K562 (cell line): ENCODE data around the gene MID1IP1. TPM values are rescaled to one million over a fixed set of nuclear protein-coding genes. Genes with fewer than 3 reads are reported as not detected.

ENCODE experiments used
- ELF2 ChIP-seq: fragments of 250-450 bp; sonication (Bioruptor Pico); IDR thresholded peaks from 2 replicates; pipeline ENCODE4 v1.5.0; 2021; ENCODE audit warnings: mild to moderate bottlenecking
- FOXJ3 ChIP-seq: sonication (generic); formaldehyde crosslinking; IDR thresholded peaks from 2 replicates; pipeline ENCODE4 v1.4.0; 2020; ENCODE audit warnings: mild to moderate bottlenecking, missing genetic modification reagents
- ILF3 ChIP-seq: fragments of 450-650 bp; IDR thresholded peaks from 2 replicates; pipeline ENCODE4 v1.6.1; 2018; ENCODE audit warnings: antibody characterized with exemption, mild to moderate bottlenecking, moderate library complexity, borderline replicate concordance
- MCM3 ChIP-seq: fragments of 450-650 bp; IDR thresholded peaks from 2 replicates; pipeline ENCODE4 v1.6.1; 2016
- MXI1 ChIP-seq: IDR thresholded peaks from 2 replicates; pipeline ENCODE4 v1.6.1; 2011; ENCODE audit warnings: low read depth, mild to moderate bottlenecking, improper control_type of control experiment, low read length
- NR2C1 ChIP-seq, 2 experiments: fragments of 450-650 bp; IDR thresholded peaks; 2 replicates each; pipeline ENCODE4 v1.6.1; 2017; ENCODE audit warnings: mild to moderate bottlenecking in 2 of 2, antibody characterized with exemption in 1 of 2, inconsistent platforms in 1 of 2, missing compliant biosample characterization in 1 of 2, missing genetic modification characterization in 1 of 2
- RBM14 ChIP-seq: fragments of 200-400 bp; formaldehyde crosslinking; IDR thresholded peaks from 2 replicates; pipeline ENCODE4 v1.6.1; 2018; ENCODE audit warnings: low read depth, mild to moderate bottlenecking, low read length, moderate library complexity, borderline replicate concordance; ENCODE audit not compliant: insufficient read depth
- SMARCE1 ChIP-seq: fragments of 450-650 bp; IDR thresholded peaks from 2 replicates; pipeline ENCODE4 v1.7.1; 2016; ENCODE audit warnings: mild to moderate bottlenecking
- SMC3 ChIP-seq: conservative IDR thresholded peaks from 2 replicates; pipeline ENCODE4 v1.6.1; 2011; ENCODE audit warnings: low read depth, low read length, improper control_type of control experiment; ENCODE audit not compliant: insufficient read depth
- SRSF9 ChIP-seq: fragments of 200-400 bp; formaldehyde crosslinking; IDR thresholded peaks from 2 replicates; pipeline ENCODE4 v1.6.1; 2017; ENCODE audit warnings: low read depth, low read length, borderline replicate concordance
- ZFP30 ChIP-seq: fragments of 250-450 bp; sonication (Bioruptor Pico); IDR thresholded peaks from 2 replicates; pipeline ENCODE4 v1.8.0; 2022; ENCODE audit warnings: moderate library complexity, mild to moderate bottlenecking, inconsistent platforms, borderline replicate concordance
- ZNF12 ChIP-seq: sonication (generic); formaldehyde crosslinking; IDR thresholded peaks from 2 replicates; pipeline ENCODE4 v1.4.0; 2020; ENCODE audit warnings: mild to moderate bottlenecking, missing genetic modification reagents
- polyA plus RNA-seq, 8 experiments: library from polyadenylated mRNA; depleted of rRNA in 4 of 8; stranded (reverse) in 5 of 8; unstranded in 3 of 8; fragments of >200 nt; fragmentation: Nextera tagmentation in 2 of 8; fragmentation: Illumina TruSeq in 1 of 8; extraction: Ambion mirVana in 2 of 8; extraction: Trizol in 1 of 8; gene quantifications; 2 replicates each; pipeline versions ENCODE4 v1.2.1 to v1.2.3, GENCODE V29; 2011 to 2014; ENCODE audit warnings: inconsistent platforms in 1 of 8, missing spikeins in 1 of 8
- total RNA-seq, 7 experiments: library from RNA; depleted of rRNA in 6 of 7; stranded (reverse); fragments of >200 nt in 6 of 7; fragmentation: Illumina TruSeq in 2 of 7; extraction: Trizol in 2 of 7; gene quantifications; 2 replicates each; pipeline versions ENCODE4 v1.2.1 to v1.2.3, GENCODE V29; 2011 to 2021; ENCODE audit warnings: low replicate concordance in 1 of 7
- TF ChIP-seq, protein P1 (sequence below): fragments of 150-350 bp; IDR thresholded peaks from 2 replicates; pipeline ENCODE4 v1.6.1; 2014; ENCODE audit warnings: low read depth, mild to moderate bottlenecking, low read length, borderline replicate concordance
- TF ChIP-seq, protein P2 (sequence below): fragments of 250-450 bp; sonication (Bioruptor Pico); IDR thresholded peaks from 2 replicates; pipeline ENCODE4 v1.5.0; 2021
- TF ChIP-seq, protein P3 (sequence below), 2 experiments: fragments of 450-650 bp in 1 of 2; sonication (generic) in 1 of 2; formaldehyde crosslinking in 1 of 2; IDR thresholded peaks in 1 of 2; conservative IDR thresholded peaks in 1 of 2; 2 replicates each; pipeline versions ENCODE4 v1.6.1 to v1.8.1; 2016 to 2023; ENCODE audit warnings: mild to moderate bottlenecking in 2 of 2, moderate library complexity in 2 of 2, inconsistent platforms in 1 of 2, missing genetic modification reagents in 1 of 2
- TF ChIP-seq, protein P4 (sequence below): fragments of 450-650 bp; IDR thresholded peaks from 2 replicates; pipeline ENCODE4 v1.6.1; 2016
- TF ChIP-seq, protein P5 (sequence below): fragments of 250-450 bp; sonication (Bioruptor Pico); IDR thresholded peaks from 2 replicates; pipeline ENCODE4 v1.4.0; 2020; ENCODE audit warnings: mild to moderate bottlenecking, moderate library complexity

Gene MID1IP1
- total and polyA plus RNA-seq, 9 of the 15 experiments (the other 6 are each of a cell fraction or from before 2014, with no cell fraction given) = 0.51 to 102 (median 27.5) TPM

DNA sequence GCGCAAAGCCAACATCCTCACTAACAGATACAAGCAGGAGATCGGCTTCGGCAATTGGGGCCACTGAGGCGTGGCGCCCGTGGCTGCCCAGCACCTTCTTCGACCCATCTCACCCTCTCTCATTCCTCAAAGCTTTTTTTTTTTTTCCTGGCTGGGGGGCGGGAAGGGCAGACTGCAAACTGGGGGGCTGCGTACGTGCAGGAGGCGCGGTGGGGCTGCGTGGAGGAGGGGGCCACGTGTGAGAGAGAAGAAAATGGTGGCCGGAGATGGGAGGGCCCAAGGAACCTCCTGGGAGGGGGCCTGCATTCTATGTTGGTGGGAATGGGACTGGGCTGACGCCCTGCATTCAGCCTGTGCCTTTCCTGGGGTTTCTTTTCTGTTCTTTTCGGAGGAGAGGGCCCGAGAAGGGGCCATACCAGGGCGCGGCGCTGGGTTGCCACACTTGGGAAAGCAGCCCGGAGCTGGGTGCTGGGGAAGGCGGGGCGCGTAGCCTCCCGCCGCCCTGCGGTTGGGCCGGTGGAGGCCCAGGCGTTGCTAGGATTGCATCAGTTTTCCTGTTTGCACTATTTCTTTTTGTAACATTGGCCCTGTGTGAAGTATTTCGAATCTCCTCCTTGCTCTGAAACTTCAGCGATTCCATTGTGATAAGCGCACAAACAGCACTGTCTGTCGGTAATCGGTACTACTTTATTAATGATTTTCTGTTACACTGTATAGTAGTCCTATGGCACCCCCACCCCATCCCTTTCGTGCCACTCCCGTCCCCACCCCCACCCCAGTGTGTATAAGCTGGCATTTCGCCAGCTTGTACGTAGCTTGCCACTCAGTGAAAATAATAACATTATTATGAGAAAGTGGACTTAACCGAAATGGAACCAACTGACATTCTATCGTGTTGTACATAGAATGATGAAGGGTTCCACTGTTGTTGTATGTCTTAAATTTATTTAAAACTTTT lies 4.5 kb downstream of the MID1IP1 start (continued):
- TF ChIP-seq, protein P1, sequence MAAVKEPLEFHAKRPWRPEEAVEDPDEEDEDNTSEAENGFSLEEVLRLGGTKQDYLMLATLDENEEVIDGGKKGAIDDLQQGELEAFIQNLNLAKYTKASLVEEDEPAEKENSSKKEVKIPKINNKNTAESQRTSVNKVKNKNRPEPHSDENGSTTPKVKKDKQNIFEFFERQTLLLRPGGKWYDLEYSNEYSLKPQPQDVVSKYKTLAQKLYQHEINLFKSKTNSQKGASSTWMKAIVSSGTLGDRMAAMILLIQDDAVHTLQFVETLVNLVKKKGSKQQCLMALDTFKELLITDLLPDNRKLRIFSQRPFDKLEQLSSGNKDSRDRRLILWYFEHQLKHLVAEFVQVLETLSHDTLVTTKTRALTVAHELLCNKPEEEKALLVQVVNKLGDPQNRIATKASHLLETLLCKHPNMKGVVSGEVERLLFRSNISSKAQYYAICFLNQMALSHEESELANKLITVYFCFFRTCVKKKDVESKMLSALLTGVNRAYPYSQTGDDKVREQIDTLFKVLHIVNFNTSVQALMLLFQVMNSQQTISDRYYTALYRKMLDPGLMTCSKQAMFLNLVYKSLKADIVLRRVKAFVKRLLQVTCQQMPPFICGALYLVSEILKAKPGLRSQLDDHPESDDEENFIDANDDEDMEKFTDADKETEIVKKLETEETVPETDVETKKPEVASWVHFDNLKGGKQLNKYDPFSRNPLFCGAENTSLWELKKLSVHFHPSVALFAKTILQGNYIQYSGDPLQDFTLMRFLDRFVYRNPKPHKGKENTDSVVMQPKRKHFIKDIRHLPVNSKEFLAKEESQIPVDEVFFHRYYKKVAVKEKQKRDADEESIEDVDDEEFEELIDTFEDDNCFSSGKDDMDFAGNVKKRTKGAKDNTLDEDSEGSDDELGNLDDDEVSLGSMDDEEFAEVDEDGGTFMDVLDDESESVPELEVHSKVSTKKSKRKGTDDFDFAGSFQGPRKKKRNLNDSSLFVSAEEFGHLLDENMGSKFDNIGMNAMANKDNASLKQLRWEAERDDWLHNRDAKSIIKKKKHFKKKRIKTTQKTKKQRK = no peak
- TF ChIP-seq SRSF9 = no peak
- TF ChIP-seq, protein P2, sequence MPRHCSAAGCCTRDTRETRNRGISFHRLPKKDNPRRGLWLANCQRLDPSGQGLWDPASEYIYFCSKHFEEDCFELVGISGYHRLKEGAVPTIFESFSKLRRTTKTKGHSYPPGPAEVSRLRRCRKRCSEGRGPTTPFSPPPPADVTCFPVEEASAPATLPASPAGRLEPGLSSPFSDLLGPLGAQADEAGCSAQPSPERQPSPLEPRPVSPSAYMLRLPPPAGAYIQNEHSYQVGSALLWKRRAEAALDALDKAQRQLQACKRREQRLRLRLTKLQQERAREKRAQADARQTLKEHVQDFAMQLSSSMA = no peak
- TF ChIP-seq, protein P3, sequence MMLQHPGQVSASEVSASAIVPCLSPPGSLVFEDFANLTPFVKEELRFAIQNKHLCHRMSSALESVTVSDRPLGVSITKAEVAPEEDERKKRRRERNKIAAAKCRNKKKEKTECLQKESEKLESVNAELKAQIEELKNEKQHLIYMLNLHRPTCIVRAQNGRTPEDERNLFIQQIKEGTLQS (IDR thresholded peaks at IDR 0.05) = peak; percentile 80
- TF ChIP-seq, protein P3 (CRISPR knock-in tag; conservative IDR thresholded peaks at IDR 0.05) = no peak
- TF ChIP-seq MCM3 = no peak
- no peak for TF ChIP-seq FOXJ3 (CRISPR knock-in tag)
- TF ChIP-seq ILF3 = no peak
- TF ChIP-seq ZFP30 = no peak
- TF ChIP-seq ELF2 = no peak
- peak; percentile 53; the same call in 1 of the 2 replicates for TF ChIP-seq MXI1
- no peak for TF ChIP-seq SMARCE1
- no peak for TF ChIP-seq SMC3
- TF ChIP-seq ZNF12 (CRISPR knock-in tag) = no peak
- no peak for TF ChIP-seq NR2C1 (IDR thresholded peaks at IDR 0.05)
- TF ChIP-seq NR2C1 (tag; IDR thresholded peaks at IDR 0.05) = no peak
- TF ChIP-seq, protein P4, sequence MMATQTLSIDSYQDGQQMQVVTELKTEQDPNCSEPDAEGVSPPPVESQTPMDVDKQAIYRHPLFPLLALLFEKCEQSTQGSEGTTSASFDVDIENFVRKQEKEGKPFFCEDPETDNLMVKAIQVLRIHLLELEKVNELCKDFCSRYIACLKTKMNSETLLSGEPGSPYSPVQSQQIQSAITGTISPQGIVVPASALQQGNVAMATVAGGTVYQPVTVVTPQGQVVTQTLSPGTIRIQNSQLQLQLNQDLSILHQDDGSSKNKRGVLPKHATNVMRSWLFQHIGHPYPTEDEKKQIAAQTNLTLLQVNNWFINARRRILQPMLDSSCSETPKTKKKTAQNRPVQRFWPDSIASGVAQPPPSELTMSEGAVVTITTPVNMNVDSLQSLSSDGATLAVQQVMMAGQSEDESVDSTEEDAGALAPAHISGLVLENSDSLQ = peak; percentile 25; the same call in 1 of the 2 replicates
- no peak for TF ChIP-seq RBM14
- TF ChIP-seq, protein P5, sequence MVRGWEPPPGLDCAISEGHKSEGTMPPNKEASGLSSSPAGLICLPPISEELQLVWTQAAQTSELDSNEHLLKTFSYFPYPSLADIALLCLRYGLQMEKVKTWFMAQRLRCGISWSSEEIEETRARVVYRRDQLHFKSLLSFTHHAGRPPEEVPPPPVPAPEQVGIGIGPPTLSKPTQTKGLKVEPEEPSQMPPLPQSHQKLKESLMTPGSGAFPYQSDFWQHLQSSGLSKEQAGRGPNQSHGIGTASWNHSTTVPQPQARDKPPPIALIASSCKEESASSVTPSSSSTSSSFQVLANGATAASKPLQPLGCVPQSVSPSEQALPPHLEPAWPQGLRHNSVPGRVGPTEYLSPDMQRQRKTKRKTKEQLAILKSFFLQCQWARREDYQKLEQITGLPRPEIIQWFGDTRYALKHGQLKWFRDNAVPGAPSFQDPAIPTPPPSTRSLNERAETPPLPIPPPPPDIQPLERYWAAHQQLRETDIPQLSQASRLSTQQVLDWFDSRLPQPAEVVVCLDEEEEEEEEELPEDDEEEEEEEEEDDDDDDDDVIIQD (CRISPR knock-in tag) = no peak
